RWPE2 (cell line): ENCODE data around the gene SLC18A3.
A peak's percentile ranks its signal among the peaks of the same experiment; 100 is the strongest.

ENCODE experiments used
- ATAC-seq: fragments of 200-7000 bp; cut with Tn5 transposase; 3 replicates; pipeline ENCODE4 v1.9.1; 2021; ENCODE audit warnings: low read depth
- DNase-seq: peaks from one replicate; pipeline ENCODE4 v3.0.0-alpha.2; 2020; ENCODE audit warnings: low spot score
- H3K27ac ChIP-seq: fragments of 450-650 bp; 2 replicates; pipeline ENCODE4 v1.5.1; 2017; ENCODE audit warnings: mild to moderate bottlenecking; ENCODE audit not compliant: poor library complexity, severe bottlenecking
- H3K27me3 ChIP-seq: fragments of 250-450 bp; sonication (Bioruptor Pico); 2 replicates; pipeline ENCODE4 v1.5.1; 2021; ENCODE audit warnings: mild to moderate bottlenecking, moderate library complexity; ENCODE audit not compliant: insufficient read depth, poor library complexity, severe bottlenecking
- H3K36me3 ChIP-seq: fragments of 250-450 bp; sonication (Bioruptor Pico); 2 replicates; pipeline ENCODE4 v1.5.1; 2020; ENCODE audit warnings: low read depth, mild to moderate bottlenecking, moderate library complexity
- H3K4me1 ChIP-seq: fragments of 250-450 bp; sonication (Bioruptor Pico); 2 replicates; pipeline ENCODE4 v1.5.1; 2021; ENCODE audit warnings: mild to moderate bottlenecking, moderate library complexity; ENCODE audit not compliant: insufficient read depth, poor library complexity, severe bottlenecking
- H3K4me3 ChIP-seq: fragments of 250-450 bp; sonication (Bioruptor Pico); 2 replicates; pipeline ENCODE4 v1.5.1; 2021; ENCODE audit warnings: mild to moderate bottlenecking, moderate library complexity; ENCODE audit not compliant: severe bottlenecking
- H3K9me3 ChIP-seq: fragments of 250-450 bp; sonication (Bioruptor Pico); 2 replicates; pipeline ENCODE4 v1.5.1; 2021; ENCODE audit warnings: mild to moderate bottlenecking, moderate library complexity; ENCODE audit not compliant: severe bottlenecking
- CTCF ChIP-seq: fragments of 450-650 bp; IDR thresholded peaks from one replicate; pipeline ENCODE4 v1.5.1; 2017; ENCODE audit warnings: mild to moderate bottlenecking, moderate library complexity; ENCODE audit not compliant: poor library complexity, severe bottlenecking

SLC18A3 gene

GRCh38 chr10:49622426-49623425, 12.6 kb downstream of the SLC18A3 start:
- Histone ChIP-seq H3K9me3 (no peaks in the 10 kb centered on the region), H3K27me3 (peaks cover 7% of the 10 kb centered on the region), H3K27ac (no peak overlapping the region), H3K36me3 (no peaks in the 10 kb centered on the region), H3K4me1 (no peaks in the 10 kb centered on the region), H3K4me3 (no peak overlapping the region)
- ATAC-seq (no peak), DNase-seq (peak; percentile 23)
- TF ChIP-seq CTCF: no peak

GRCh38 chr10:49624629-49625028, 14.5 kb downstream of the SLC18A3 start:
- Histone ChIP-seq H3K4me3 (no peak overlapping the region), H3K4me1 (no peaks in the 10 kb centered on the region), H3K9me3 (no peaks in the 10 kb centered on the region), H3K27ac (no peak overlapping the region), H3K27me3 (no peaks in the 10 kb centered on the region), H3K36me3 (no peaks in the 10 kb centered on the region)
- ATAC-seq (no peak), DNase-seq (no peak)
- no peak for TF ChIP-seq CTCF

DNA sequence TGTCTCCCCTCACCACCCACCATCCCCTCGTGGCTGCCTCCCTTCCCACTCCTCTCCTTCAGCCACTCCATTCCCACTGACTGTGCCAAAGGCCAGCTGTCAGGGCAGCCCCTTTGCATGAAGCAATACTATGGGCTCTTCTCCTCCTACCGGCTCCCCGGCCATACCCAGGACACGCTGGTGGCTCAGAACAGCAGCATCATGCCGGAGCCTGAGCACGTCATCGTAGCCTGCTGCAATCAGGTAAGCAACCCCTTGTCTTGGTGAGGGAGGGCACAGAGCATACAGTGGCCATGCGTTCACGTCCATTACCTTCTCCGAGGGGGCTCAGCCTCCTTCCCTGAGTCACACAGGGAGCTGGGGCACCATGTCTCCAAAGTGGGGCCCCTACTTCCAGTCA, 15.3 kb downstream of the SLC18A3 start:
- Histone ChIP-seq H3K9me3 (no peaks in the 10 kb centered on the region), H3K4me1 (no peaks in the 10 kb centered on the region), H3K27me3 (no peaks in the 10 kb centered on the region), H3K36me3 (no peaks in the 10 kb centered on the region), H3K4me3 (no peak overlapping the region), H3K27ac (no peak overlapping the region)
- ATAC-seq: no peak
- TF ChIP-seq CTCF: no peak
- DNase-seq: peak; percentile 28

DNA sequence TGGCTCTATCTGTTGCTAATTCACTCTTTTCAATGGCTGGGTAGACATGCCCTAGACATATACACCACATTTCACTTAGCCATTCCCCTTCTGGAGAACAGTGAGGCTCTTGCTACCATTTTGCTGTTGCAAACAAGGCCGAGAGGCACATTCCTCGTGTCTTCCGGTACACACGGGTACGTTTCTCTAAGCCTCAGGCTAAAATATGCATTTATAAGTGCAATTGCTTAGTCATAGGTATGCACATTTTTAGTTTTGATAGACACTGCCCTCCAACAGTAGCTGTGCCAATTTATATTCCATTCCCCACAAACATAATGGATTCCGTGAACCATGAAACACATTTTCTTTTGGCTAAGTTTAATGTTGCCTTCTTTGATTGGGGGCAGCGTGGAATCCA, 16.9 kb downstream of the SLC18A3 start:
- H3K36me3 ChIP-seq: no peaks in the 10 kb centered on the region
- no peaks in the 10 kb centered on the region for H3K9me3 ChIP-seq
- H3K4me1 ChIP-seq: no peaks in the 10 kb centered on the region
- no peak overlapping the region for H3K27ac ChIP-seq
- ATAC-seq: no peak; the same call in 2 of the 3 replicates
- TF ChIP-seq CTCF: no peak
- no peaks in the 10 kb centered on the region for H3K27me3 ChIP-seq
- no peak overlapping the region for H3K4me3 ChIP-seq
- DNase-seq: peak; percentile 14
